Upper lobe of left lung (tissue), 6 donors: ENCODE measurements around the gene SND1. TPM values are rescaled to one million over a fixed set of nuclear protein-coding genes. Genes with fewer than 3 reads are reported as not detected.

Source experiments
- ATAC-seq, 2 donors: fragments of 200-7000 bp; cut with Tn5 transposase; one replicate each; pipeline ENCODE4 v1.9.1; 2022; ENCODE audit warnings: mild to moderate bottlenecking in 2 of 2, moderate library complexity in 2 of 2; ENCODE audit not compliant: low FRiP score in 2 of 2
- DNase-seq, 2 donors: peaks; one replicate each; pipeline ENCODE4 v3.0.0-alpha.2; 2019 to 2020
- H3K27ac ChIP-seq, 4 donors: fragments of 200-600 bp; sonication (generic); one replicate each; pipeline ENCODE4 v1.5.1; 2016 to 2019
- H3K27me3 ChIP-seq, 4 donors: fragments of 200-600 bp; sonication (generic); one replicate each; pipeline ENCODE4 v1.5.1; 2017 to 2019
- H3K36me3 ChIP-seq, 4 donors: fragments of 200-600 bp; sonication (generic); one replicate each; pipeline ENCODE4 v1.5.1; 2016 to 2019
- H3K4me1 ChIP-seq, 4 donors: fragments of 200-600 bp; sonication (generic); one replicate each; pipeline ENCODE4 v1.5.1; 2018 to 2019
- H3K4me3 ChIP-seq, 4 donors: fragments of 200-600 bp; sonication (generic); one replicate each; pipeline ENCODE4 v1.5.1; 2017 to 2019; ENCODE audit warnings: mild to moderate bottlenecking in 2 of 4, moderate library complexity in 1 of 4
- H3K9me3 ChIP-seq, 4 donors: fragments of 200-600 bp; sonication (generic); one replicate each; pipeline ENCODE4 v1.5.1; 2018 to 2019
- EP300 ChIP-seq, 4 donors: sonication (generic); formaldehyde crosslinking; IDR thresholded peaks; one replicate each; pipeline ENCODE4 v1.5.1; 2017; ENCODE audit warnings: antibody characterized with exemption in 4 of 4, control low read depth in 2 of 4
- POLR2A ChIP-seq, 4 donors: fragments of 450-650 bp; IDR thresholded peaks; one replicate each; pipeline ENCODE4 v1.5.1; 2016 to 2017; ENCODE audit warnings: antibody characterized with exemption in 4 of 4, mild to moderate bottlenecking in 2 of 4
- POLR2AphosphoS5 ChIP-seq, 2 donors: sonication (generic); formaldehyde crosslinking; IDR thresholded peaks; one replicate each; pipeline ENCODE4 v1.5.1; 2017; ENCODE audit warnings: antibody characterized with exemption in 2 of 2
- WGBS, 2 donors: methylation state at CpG; one replicate each; pipeline ENCODE4 v1.1.5; 2017 to 2018; 5-methylcytosine and 5-hydroxymethylcytosine counted together
- total RNA-seq, 6 donors: library from RNA; depleted of rRNA in 4 of 6; stranded (reverse); fragments of >200 nt in 4 of 6; gene quantifications; one replicate each; pipeline versions ENCODE4 v1.1.0 to v1.2.1, GENCODE V29; 2016 to 2021
- TF ChIP-seq, protein P1 (sequence below), 6 experiments: fragments of 450-650 bp in 4 of 6; fragments of 200-600 bp in 2 of 6; sonication (generic) in 2 of 6; IDR thresholded peaks; one replicate each; pipeline ENCODE4 v1.5.1; 2016 to 2019; ENCODE audit warnings: antibody characterized with exemption in 6 of 6
- donor health status: DM: no; HTN: no; CAD: no; lungs with moderate emphysema.
- donor health status: DM: no; HTN: yes; CAD: no; lungs with severe emphysema.

Gene SND1
- total RNA-seq, 6 donors from 2014 or later = 107 to 167 (median 121) TPM

DNA sequence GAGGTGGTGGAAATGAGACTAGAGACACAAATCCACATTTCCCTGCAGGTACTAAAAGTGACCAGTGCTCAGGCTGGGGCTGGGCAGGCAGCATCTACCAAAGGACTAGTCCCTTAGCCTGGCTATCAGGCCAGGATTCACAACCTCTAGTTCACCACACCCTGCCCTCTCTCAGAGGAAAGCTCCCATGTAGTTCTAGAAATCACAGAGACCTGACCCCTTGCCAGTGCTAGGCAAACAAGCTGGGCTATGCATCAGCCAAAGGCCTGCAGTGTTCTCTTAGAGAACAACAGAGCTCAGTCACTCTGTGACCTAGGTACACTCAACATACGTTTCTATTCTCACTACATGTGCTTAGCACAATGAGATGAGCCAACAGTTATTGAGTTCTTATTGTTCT, 405.9 kb downstream of the SND1 start:
- 63 to 71% methylated on average over 1 of the region's 1 CpG for WGBS, 2 donors
- TF ChIP-seq, protein P1, sequence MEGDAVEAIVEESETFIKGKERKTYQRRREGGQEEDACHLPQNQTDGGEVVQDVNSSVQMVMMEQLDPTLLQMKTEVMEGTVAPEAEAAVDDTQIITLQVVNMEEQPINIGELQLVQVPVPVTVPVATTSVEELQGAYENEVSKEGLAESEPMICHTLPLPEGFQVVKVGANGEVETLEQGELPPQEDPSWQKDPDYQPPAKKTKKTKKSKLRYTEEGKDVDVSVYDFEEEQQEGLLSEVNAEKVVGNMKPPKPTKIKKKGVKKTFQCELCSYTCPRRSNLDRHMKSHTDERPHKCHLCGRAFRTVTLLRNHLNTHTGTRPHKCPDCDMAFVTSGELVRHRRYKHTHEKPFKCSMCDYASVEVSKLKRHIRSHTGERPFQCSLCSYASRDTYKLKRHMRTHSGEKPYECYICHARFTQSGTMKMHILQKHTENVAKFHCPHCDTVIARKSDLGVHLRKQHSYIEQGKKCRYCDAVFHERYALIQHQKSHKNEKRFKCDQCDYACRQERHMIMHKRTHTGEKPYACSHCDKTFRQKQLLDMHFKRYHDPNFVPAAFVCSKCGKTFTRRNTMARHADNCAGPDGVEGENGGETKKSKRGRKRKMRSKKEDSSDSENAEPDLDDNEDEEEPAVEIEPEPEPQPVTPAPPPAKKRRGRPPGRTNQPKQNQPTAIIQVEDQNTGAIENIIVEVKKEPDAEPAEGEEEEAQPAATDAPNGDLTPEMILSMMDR (IDR thresholded peaks at IDR 0.05) = no peak
- no peak for TF ChIP-seq POLR2AphosphoS5 (IDR thresholded peaks at IDR 0.05)
- TF ChIP-seq EP300 (IDR thresholded peaks at IDR 0.05) = no peak
- no peak for TF ChIP-seq POLR2A (IDR thresholded peaks at IDR 0.05)
- ATAC-seq = no peak
- peaks cover 1 to 5% (median 4%) of the 10 kb centered on the region in 4 donors for H3K4me1 ChIP-seq
- H3K9me3 ChIP-seq = no peaks in the 10 kb centered on the region
- H3K27me3 ChIP-seq = no peaks in the 10 kb centered on the region
- no peak for DNase-seq
- H3K4me3 ChIP-seq = no peak overlapping the region
- H3K36me3 ChIP-seq = peaks cover 0 to 7% (median 5%) of the 10 kb centered on the region in 4 donors
- no peak overlapping the region for H3K27ac ChIP-seq

DNA sequence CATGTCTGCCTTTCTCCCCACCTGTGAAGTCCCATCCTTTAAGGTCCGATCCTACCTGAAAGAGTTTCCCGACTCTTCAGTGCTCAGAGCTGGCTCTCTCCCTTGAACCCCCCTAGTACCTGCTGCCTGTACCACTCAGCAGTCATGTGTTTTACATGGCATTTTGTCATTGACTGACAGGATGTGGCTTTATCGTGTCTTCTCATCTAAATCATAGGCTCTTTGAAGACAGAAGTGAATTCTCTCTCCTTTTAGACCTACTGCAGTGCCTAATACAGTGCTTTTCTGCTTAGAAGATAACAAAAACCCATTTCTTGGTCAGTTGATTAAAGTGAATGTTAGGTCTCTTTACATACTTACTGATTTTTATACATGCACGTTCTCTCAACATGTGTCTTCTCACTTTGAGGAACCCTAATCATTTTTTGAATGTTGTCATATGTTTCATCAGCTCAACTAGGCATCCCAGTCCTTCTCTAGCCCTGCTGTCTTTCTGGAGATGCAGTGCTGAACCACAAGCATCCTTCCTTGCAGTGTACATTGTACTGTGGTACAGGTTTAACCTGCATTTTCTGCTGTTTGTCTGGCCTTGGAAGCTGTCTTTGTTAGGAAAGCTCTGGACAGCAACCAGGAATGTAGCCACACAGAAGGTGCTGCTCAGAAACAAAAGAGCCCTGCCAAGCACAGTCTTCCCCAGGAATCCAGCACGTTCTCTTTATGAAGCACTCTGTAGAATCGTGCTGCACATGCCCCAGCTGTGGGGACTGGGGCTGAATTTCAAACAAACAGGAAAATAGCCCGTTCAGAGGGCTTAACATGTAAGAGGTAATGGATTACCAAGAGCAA, 407.4 kb downstream of the SND1 start:
- Histone ChIP-seq H3K36me3 (peaks cover 0 to 6% (median 3%) of the 10 kb centered on the region in 4 donors), H3K27ac (no peak overlapping the region), H3K4me1 (no peaks in the 10 kb centered on the region), H3K9me3 (no peaks in the 10 kb centered on the region), H3K4me3 (no peak overlapping the region), H3K27me3 (no peaks in the 10 kb centered on the region)
- 80 to 81% methylated on average over 7 of the region's 7 CpGs for WGBS, 2 donors
- no peak for TF ChIP-seq EP300 (IDR thresholded peaks at IDR 0.05)
- no peak for DNase-seq
- no peak for ATAC-seq

DNA sequence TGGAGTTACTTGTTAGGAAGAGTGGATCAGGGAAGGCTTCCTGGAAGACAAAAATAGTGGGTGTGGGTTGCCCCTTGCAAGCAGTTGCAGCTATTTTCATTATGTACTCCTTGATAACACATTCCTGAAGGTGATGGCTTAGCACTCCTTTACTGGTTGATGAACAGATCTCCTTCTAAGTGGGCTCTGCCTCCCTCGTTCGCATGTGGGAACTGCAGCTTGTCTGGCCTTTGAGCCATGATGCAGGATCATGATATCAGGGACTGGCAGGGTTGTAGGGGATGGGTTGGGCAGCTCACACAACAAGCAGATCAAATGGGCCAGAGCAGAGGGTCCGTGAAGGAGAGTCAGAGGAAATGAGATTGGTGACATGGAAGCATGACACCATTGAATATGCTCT, 408.0 kb downstream of the SND1 start:
- Histone ChIP-seq H3K27me3 (no peaks in the 10 kb centered on the region), H3K9me3 (no peaks in the 10 kb centered on the region), H3K27ac (no peak overlapping the region), H3K36me3 (peaks cover 0 to 6% (median 2%) of the 10 kb centered on the region in 4 donors), H3K4me1 (no peaks in the 10 kb centered on the region), H3K4me3 (no peak overlapping the region)
- no peak for DNase-seq
- no peak for TF ChIP-seq EP300 (IDR thresholded peaks at IDR 0.05)
- TF ChIP-seq, protein P1 (IDR thresholded peaks at IDR 0.05) = no peak
- no peak for TF ChIP-seq POLR2AphosphoS5 (IDR thresholded peaks at IDR 0.05)
- no peak for ATAC-seq
- WGBS, 2 donors = 90 to 98% methylated on average over 3 of the region's 3 CpGs

DNA sequence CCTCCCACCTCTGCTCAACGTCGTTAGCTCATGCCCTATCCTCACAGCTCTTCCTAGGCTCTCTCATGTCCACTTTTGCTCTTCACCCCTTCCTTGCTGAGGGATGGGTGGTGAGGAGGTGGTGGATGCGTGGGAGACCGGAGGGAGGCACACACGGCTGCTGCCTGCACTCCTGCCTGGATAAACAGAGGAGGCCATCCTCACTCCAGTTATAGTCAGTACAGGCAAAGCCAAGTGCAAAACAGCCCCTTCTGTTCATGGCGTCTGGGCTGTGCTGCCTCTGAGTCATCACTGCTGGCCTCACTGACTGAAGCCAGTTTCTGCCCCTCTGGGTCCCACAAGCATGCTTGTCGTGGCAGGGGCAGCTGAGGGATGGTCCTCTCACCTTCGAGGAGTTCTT, 411.1 kb downstream of the SND1 start:
- no peak overlapping the region for H3K27ac ChIP-seq
- H3K27me3 ChIP-seq = no peaks in the 10 kb centered on the region
- DNase-seq (no peak), ATAC-seq (no peak)
- H3K4me3 ChIP-seq = no peak overlapping the region
- H3K36me3 ChIP-seq = peaks cover 0 to 10% (median 0%) of the 10 kb centered on the region in 4 donors
- no peak for TF ChIP-seq POLR2A (IDR thresholded peaks at IDR 0.05)
- no peak for TF ChIP-seq POLR2AphosphoS5 (IDR thresholded peaks at IDR 0.05)
- TF ChIP-seq, protein P1 (IDR thresholded peaks at IDR 0.05) = no peak
- TF ChIP-seq EP300 (IDR thresholded peaks at IDR 0.05) = no peak
- no peaks in the 10 kb centered on the region for H3K9me3 ChIP-seq
- 95 to 97% methylated on average over 8 of the region's 8 CpGs for WGBS, 2 donors
- H3K4me1 ChIP-seq = peaks cover 0 to 5% (median 0%) of the 10 kb centered on the region in 4 donors

DNA sequence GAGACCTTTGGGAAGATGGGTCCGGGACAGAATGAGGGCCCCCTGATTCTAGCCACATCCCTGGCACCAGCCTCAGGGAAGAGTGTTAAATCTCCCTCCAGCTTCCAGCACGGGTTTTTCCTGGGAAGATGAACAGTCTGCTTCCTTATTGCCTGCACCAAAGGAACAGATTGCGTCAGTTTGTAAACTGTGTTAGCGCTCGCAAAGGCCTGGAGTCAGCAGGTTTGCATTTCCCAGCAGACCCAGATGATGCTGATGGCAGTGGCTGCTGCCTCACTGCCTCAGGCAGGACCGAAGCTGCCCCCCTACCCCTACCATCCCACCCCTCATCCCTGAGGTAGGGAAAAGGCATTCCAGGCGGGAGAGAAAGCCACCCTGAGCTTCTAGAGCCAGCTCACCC, 413.9 kb downstream of the SND1 start:
- ATAC-seq = no peak
- no peak for TF ChIP-seq POLR2A (IDR thresholded peaks at IDR 0.05)
- TF ChIP-seq EP300 (IDR thresholded peaks at IDR 0.05) = no peak
- TF ChIP-seq, protein P1 (IDR thresholded peaks at IDR 0.05) = no peak
- TF ChIP-seq POLR2AphosphoS5 (IDR thresholded peaks at IDR 0.05) = no peak
- Histone ChIP-seq H3K36me3 (peaks cover 0 to 10% (median 0%) of the 10 kb centered on the region in 4 donors), H3K4me1 (peaks cover 0 to 10% (median 3%) of the 10 kb centered on the region in 4 donors), H3K27me3 (no peaks in the 10 kb centered on the region), H3K9me3 (no peaks in the 10 kb centered on the region), H3K4me3 (no peak overlapping the region), H3K27ac (no peak overlapping the region)
- 85 to 92% methylated on average over 4 to 7 of the region's 7 CpGs for WGBS, 2 donors
- no peak for DNase-seq
